Subcutaneous adipose tissue (tissue), 4 donors: ENCODE data around the gene LPCAT2. TPM values are rescaled to one million over a fixed set of nuclear protein-coding genes. Genes with fewer than 3 reads are reported as not detected.

Experiments used
- CTCF ChIP-seq: fragments of 450-650 bp; IDR thresholded peaks from one replicate; pipeline ENCODE4 v1.5.1; 2016; ENCODE audit warnings: low read depth, mild to moderate bottlenecking, control low read depth, antibody characterized with exemption, moderate library complexity
- total RNA-seq, 4 donors: library from RNA; depleted of rRNA; stranded (reverse); fragments of >200 nt; gene quantifications; one replicate each; pipeline ENCODE4 v1.1.0, GENCODE V29; 2016

The LPCAT2 gene
- total RNA-seq, 4 donors from 2014 or later = 14.1 to 37.1 (median 18.5) TPM

DNA sequence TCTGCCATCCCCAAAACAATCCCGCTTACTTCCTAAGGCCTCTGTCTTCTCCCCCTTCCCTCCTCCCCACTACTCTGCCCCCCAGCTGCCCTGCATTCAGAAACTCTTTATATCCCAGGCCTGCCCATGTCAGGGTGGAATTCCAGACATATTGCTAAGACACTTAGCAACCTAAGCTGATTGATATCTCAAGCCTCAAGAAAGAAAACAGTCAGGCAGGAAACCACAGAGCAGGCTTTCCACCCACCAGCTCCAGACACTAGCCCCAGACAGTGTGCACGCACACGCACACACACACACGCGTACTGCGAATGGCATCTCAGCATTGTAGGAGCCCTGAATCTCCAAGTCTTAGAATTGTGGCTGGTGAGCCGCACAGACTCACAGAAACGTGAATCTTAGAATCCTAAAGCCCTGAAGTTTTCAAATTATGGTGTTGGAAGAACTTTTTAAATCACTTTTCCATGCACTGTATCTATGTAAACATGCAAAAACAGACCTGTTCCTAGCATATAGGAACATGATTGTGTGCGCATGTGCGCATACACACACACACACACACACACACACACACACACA, 8.8 kb upstream of the LPCAT2 start:
- TF ChIP-seq CTCF = no peak

DNA sequence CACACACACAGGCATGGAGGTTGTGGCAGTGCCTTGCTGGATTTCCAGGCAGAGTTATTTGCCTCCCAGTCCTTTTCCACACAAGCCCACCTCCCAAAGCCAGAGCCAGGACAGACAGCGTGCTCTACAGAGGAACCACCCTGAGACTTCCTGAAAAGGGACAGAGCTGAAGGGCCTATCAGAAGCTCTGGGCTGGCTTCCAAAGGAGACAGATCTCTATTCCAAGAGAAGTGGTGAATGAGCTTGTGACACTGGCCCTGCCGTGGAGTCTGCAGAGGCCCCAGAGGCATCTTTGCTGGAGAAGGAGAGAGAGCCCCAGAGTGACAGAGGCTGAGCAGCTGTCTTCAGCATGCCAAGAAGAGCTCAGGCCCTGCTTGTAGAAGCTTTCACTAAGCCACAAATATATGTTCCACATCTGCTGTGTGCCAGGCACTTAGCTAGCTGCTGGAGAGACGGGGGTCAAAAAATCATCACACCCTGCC, 8.3 kb upstream of the LPCAT2 start:
- TF ChIP-seq CTCF = no peak

DNA sequence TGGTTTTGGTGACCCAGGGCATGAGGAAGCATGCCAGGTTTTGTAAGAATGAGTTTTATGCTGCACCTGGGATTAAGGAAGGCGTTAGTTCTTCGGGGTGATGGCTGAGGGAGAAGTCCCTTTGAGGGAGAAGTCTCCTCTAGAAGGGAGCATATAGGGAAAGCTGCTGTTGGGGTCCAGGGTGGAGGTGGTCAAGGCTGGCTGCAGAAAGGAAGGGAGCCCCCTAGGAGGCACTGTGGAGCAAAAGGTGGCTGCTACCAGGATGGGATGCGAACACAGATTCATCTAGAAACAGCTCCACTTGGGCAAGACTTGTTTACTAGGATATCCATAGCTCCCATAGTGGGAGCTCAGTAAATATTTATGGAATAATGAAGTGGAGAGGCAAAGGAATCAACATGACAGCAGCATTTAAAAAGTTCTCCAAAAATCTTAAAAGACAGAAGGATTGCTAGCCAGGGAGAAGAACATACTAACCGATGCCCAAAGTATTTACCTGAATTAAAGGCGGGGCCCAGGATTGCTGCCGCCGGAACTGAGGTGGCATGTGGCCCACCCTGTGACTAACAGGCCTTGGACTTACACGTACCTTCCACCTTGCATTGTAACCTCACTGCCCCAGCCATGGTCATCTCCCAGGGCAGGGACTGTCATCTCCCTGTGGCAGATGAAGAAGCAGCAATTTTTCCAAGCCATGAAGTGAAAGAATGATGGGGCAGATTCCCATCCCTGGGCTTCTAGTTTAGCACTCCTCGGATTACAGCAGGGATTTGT, 7.1 kb upstream of the LPCAT2 start:
- TF ChIP-seq CTCF = no peak

GRCh38 chr16:55502801-55503366, 6.0 kb upstream of the LPCAT2 start:
- TF ChIP-seq CTCF = no peak

GRCh38 chr16:55503726-55504550, 4.9 kb upstream of the LPCAT2 start:
- TF ChIP-seq CTCF = no peak

GRCh38 chr16:55505333-55506015, 3.4 kb upstream of the LPCAT2 start:
- no peak for TF ChIP-seq CTCF
